Measurements from ENCODE around the gene RAB40AL.
"Not testable (repeated sequence)": the region's sequence is repeated elsewhere in the genome, so short reads cannot be mapped to it uniquely, and the experiment has no call there.

DNA sequence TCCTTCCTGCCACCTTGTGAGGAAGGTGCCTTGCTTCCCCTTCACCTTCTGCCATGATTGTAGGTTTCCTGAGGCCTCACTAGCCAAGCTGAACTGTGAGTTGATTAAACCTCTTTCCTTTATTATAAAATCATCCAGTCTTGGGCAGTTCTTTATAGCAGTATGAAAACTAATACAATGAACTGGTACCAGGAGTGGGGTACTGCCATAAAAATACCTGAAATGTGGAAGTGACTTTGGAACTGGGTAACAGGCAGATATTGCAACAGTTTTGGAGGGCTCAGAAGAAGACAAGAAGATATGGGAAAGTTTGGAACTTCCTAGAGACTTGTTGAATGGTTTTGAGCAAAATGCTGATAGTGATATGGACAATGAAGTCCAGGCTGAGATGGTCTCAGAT lies 34.5 kb downstream of the RAB40AL start:
- TF ChIP-seq, protein P1, sequence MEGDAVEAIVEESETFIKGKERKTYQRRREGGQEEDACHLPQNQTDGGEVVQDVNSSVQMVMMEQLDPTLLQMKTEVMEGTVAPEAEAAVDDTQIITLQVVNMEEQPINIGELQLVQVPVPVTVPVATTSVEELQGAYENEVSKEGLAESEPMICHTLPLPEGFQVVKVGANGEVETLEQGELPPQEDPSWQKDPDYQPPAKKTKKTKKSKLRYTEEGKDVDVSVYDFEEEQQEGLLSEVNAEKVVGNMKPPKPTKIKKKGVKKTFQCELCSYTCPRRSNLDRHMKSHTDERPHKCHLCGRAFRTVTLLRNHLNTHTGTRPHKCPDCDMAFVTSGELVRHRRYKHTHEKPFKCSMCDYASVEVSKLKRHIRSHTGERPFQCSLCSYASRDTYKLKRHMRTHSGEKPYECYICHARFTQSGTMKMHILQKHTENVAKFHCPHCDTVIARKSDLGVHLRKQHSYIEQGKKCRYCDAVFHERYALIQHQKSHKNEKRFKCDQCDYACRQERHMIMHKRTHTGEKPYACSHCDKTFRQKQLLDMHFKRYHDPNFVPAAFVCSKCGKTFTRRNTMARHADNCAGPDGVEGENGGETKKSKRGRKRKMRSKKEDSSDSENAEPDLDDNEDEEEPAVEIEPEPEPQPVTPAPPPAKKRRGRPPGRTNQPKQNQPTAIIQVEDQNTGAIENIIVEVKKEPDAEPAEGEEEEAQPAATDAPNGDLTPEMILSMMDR (conservative IDR thresholded peaks at IDR 0.05; ENCODE audit: low read length): not testable (repeated sequence)
- not testable (repeated sequence) for TF ChIP-seq EZH2phosphoT487 (IDR thresholded peaks at IDR 0.05; ENCODE audit: borderline replicate concordance, low read depth, low read length)

All from OCI-LY7 (cell line).